Neural cell (in vitro differentiated cells): ENCODE measurements around the gene SVBP.

Source experiments
- EP300 ChIP-seq: fragments of 450-650 bp; conservative IDR thresholded peaks from 2 replicates; pipeline ENCODE4 v1.6.1; 2014; ENCODE audit warnings: antibody characterized with exemption, mild to moderate bottlenecking, moderate library complexity; ENCODE audit not compliant: poor library complexity, severe bottlenecking
- EZH2 ChIP-seq: fragments of 200-600, 300-800 bp; shearing (Covaris generic), sonication (generic); IDR thresholded peaks from 2 replicates; pipeline ENCODE4 v1.6.1; 2014; ENCODE audit warnings: antibody characterized with exemption, low read length, borderline replicate concordance, mild to moderate bottlenecking; ENCODE audit not compliant: insufficient read depth, poor library complexity, severe bottlenecking
- POLR2AphosphoS5 ChIP-seq: IDR thresholded peaks from 2 replicates; pipeline ENCODE4 v1.6.1; 2012
- RAD21 ChIP-seq: fragments of 450-650 bp; conservative IDR thresholded peaks from 2 replicates; pipeline ENCODE4 v1.6.1; 2014; ENCODE audit warnings: antibody characterized with exemption, mild to moderate bottlenecking, moderate library complexity
- SMC3 ChIP-seq: fragments of 450-650 bp; conservative IDR thresholded peaks from 2 replicates; pipeline ENCODE4 v1.6.1; 2014; ENCODE audit warnings: antibody characterized with exemption, mild to moderate bottlenecking, moderate library complexity; ENCODE audit not compliant: poor library complexity
- TF ChIP-seq, protein P1 (sequence below): fragments of 450-650 bp; IDR thresholded peaks from 2 replicates; pipeline ENCODE4 v1.5.1; 2014; ENCODE audit warnings: antibody characterized with exemption, mild to moderate bottlenecking, moderate library complexity; ENCODE audit not compliant: poor library complexity, severe bottlenecking
- TF ChIP-seq, protein P2 (sequence below): IDR thresholded peaks from 2 replicates; pipeline ENCODE4 v1.6.1; 2012; ENCODE audit warnings: borderline replicate concordance

DNA sequence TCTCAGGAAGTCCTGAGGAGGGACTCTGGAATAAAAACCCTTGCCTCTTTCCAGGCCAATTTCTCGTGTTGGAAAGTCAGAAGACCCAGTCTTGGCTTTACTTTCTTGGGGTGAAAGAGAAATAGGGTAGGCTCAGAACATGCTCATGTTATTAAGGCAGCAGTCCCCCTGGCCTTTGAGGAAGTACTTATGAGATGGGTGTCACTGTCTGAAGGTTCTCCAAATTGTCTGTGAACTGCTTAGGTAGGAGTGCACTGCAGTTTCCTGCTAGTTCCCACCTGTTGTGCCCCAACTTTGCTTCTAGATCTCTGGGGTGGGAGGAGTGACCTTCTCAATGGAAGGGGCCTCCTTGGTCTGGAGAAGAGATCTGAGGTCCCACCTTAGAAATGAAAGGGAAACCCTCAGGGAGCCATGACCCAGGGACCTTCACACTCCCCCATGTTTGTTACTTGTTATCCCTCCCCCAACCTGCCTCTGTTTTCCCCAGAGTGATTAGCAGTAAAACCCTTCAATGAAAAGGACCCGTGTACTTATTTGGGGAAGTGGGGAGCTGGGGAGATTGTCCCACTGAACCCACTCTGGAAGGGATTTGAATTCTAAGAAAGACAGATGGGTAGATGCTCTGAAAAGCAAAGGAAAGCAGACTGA is 34.9 kb upstream of the SVBP start:
- TF ChIP-seq, protein P1, sequence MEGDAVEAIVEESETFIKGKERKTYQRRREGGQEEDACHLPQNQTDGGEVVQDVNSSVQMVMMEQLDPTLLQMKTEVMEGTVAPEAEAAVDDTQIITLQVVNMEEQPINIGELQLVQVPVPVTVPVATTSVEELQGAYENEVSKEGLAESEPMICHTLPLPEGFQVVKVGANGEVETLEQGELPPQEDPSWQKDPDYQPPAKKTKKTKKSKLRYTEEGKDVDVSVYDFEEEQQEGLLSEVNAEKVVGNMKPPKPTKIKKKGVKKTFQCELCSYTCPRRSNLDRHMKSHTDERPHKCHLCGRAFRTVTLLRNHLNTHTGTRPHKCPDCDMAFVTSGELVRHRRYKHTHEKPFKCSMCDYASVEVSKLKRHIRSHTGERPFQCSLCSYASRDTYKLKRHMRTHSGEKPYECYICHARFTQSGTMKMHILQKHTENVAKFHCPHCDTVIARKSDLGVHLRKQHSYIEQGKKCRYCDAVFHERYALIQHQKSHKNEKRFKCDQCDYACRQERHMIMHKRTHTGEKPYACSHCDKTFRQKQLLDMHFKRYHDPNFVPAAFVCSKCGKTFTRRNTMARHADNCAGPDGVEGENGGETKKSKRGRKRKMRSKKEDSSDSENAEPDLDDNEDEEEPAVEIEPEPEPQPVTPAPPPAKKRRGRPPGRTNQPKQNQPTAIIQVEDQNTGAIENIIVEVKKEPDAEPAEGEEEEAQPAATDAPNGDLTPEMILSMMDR, result no peak
- no peak for TF ChIP-seq POLR2AphosphoS5
- TF ChIP-seq EZH2, result no peak
- TF ChIP-seq, protein P2, sequence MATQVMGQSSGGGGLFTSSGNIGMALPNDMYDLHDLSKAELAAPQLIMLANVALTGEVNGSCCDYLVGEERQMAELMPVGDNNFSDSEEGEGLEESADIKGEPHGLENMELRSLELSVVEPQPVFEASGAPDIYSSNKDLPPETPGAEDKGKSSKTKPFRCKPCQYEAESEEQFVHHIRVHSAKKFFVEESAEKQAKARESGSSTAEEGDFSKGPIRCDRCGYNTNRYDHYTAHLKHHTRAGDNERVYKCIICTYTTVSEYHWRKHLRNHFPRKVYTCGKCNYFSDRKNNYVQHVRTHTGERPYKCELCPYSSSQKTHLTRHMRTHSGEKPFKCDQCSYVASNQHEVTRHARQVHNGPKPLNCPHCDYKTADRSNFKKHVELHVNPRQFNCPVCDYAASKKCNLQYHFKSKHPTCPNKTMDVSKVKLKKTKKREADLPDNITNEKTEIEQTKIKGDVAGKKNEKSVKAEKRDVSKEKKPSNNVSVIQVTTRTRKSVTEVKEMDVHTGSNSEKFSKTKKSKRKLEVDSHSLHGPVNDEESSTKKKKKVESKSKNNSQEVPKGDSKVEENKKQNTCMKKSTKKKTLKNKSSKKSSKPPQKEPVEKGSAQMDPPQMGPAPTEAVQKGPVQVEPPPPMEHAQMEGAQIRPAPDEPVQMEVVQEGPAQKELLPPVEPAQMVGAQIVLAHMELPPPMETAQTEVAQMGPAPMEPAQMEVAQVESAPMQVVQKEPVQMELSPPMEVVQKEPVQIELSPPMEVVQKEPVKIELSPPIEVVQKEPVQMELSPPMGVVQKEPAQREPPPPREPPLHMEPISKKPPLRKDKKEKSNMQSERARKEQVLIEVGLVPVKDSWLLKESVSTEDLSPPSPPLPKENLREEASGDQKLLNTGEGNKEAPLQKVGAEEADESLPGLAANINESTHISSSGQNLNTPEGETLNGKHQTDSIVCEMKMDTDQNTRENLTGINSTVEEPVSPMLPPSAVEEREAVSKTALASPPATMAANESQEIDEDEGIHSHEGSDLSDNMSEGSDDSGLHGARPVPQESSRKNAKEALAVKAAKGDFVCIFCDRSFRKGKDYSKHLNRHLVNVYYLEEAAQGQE, result no peak
- no peak for TF ChIP-seq RAD21
- no peak for TF ChIP-seq SMC3
- no peak for TF ChIP-seq EP300
